ENCODE measurements around the gene TNRC6B.

DNA sequence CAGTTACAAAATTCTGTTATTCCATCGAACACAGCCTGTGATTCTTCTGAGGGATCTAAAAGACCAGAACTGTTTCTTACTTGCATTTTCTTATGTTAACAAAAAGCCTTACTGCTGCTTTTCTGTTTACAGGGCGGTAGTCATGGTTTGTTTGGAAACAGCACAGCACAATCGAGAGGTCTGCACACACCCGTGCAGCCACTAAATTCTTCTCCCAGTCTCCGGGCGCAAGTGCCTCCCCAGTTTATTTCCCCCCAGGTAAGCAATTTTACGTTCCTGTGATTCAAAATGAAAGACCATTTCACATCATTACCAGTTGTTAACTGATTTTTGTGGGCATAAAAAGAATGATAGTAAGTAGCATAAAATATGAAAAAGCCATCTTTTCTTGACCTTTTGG is 107.8 kb downstream of the TNRC6B start:
- no peak for TF ChIP-seq POLR2A (IDR thresholded peaks at IDR 0.05; ENCODE audit: extremely low read depth, insufficient read length)
- TF ChIP-seq, protein P1, sequence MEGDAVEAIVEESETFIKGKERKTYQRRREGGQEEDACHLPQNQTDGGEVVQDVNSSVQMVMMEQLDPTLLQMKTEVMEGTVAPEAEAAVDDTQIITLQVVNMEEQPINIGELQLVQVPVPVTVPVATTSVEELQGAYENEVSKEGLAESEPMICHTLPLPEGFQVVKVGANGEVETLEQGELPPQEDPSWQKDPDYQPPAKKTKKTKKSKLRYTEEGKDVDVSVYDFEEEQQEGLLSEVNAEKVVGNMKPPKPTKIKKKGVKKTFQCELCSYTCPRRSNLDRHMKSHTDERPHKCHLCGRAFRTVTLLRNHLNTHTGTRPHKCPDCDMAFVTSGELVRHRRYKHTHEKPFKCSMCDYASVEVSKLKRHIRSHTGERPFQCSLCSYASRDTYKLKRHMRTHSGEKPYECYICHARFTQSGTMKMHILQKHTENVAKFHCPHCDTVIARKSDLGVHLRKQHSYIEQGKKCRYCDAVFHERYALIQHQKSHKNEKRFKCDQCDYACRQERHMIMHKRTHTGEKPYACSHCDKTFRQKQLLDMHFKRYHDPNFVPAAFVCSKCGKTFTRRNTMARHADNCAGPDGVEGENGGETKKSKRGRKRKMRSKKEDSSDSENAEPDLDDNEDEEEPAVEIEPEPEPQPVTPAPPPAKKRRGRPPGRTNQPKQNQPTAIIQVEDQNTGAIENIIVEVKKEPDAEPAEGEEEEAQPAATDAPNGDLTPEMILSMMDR (IDR thresholded peaks at IDR 0.05; ENCODE audit: low read depth, low read length) = no peak
